COLO668 (cell line): Measurements from ENCODE around the gene DIABLO.
"Not testable (repeated sequence)": the region's sequence is repeated elsewhere in the genome, so short reads cannot be mapped to it uniquely, and the experiment has no call there.

Experiments
- DNase-seq: peaks from one replicate; lab custom pipeline; 2025; ENCODE audit not compliant: unreplicated experiment; lab: John Stamatoyannopoulos, UW

DIABLO gene

DNA sequence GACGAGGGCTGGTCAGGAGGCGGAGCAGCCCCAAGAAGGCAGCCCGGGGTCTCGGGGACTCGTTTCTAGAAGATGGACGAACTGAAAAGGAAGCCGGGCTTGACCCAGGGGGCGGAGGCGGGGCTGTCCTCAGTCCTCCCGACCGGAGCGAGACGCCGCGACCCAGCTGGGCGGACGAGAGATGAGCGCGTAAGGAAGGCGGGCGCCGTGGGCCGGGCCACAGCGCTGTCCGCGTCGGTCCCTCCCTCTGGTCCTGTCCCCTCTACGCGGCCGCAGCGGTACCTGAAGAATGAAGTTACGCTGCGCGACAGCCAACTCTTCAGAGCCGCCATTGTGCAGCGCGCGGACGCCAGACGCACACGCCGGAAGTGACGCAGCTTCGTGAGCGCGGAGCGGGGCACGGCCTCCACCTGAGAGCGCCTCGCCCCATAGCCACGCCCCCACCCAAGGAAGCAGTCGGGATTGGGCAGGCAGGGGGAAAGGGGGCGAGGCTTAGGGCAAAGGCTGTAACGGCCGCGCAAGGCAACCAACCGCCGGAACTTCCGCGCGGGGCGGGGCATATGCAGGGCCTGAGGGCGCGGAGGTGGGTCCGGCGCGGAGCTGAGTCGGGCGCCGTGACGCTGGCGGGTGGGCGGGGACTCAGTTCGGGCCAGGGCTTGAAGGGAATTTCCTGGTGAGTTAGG, at the start of gene DIABLO:
DIABLO (minus strand) TSS at position 370 of the 683 bp plus-strand sequence; CDS start at position 332, 38 bp downstream.
- peak; percentile 100 for DNase-seq

- DNase-seq: no peak
Observed at GRCh38 chr12:122275459-122275858, 49.6 kb upstream of the DIABLO start.

DNA sequence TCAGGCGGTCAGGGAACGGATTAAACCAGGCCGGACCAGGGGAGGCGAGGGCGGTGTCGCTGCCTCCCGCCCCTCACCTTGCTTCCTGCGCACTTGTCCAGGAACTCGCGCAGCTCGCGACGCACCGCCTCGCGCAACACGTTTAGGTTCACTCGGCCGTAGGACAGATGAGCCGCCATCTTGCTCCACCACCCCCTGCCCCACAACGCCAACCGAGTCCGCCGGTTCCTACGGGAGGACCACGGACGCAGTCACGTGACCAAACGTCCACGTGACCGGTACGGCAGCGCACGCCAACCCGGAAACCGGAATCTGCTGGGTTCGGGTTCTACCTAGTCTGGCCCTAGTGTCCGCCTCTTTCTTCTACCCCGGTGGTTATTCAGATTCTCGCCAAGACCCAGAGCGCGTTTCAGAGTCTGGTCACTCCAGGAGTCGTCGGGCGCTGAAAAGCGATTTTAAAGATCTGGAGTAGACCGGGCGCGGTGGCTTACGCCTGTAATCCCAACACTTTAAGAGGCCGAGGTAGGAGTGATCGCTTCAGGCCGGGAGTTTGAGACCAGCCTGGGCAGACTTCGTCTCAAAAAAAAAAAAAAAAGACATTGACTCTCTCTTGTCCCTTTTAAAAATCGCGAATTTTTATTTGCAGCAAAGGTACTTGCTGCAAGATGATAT, 40.5 kb upstream of the DIABLO start, which contains the start of gene VPS33A:
VPS33A (minus strand) TSS at position 265 of the 672 bp plus-strand sequence; CDS start at position 179, 86 bp downstream.
- DNase-seq: peak; percentile 99

DNA sequence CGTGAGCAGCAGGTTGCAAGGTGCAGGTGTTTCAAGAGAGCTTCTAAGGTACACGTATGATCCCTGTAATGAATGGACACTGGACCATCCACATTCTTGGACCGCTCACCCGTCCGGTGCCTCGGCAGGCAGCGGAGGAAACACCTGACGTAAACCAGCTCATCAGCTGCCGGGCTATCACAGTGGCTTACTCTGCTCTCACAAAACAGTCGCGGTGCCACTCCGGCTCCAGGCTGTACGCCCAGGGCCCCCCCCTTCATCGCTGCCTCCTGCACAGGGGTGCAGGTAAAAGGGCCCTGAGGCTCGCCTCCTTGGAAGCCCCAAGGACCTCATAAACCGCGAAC, 40.0 kb upstream of the DIABLO start:
- peak; percentile 62 for DNase-seq

DNA sequence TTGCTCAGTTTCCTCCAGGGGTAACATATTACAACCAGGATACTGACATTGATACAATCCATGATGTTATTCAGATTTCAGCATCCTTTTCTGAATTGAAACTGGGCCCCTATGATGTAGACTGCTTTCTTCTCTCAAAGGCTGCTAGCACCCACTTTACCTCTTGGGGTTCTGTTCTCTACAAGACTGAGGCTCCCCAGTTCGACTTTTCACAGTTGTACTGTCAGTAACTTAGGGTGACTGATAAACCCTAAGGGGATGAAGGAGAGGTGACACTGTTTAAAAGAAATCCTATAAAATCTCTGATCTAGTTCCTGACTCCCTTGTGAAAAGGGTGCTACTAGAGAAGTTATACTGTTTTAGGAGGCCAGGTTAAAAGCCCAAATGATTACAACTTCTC, 39.6 kb upstream of the DIABLO start:
- no peak for DNase-seq

GRCh38 chr12:122260735-122261134, 34.9 kb upstream of the DIABLO start:
- DNase-seq: not testable (repeated sequence)

DNA sequence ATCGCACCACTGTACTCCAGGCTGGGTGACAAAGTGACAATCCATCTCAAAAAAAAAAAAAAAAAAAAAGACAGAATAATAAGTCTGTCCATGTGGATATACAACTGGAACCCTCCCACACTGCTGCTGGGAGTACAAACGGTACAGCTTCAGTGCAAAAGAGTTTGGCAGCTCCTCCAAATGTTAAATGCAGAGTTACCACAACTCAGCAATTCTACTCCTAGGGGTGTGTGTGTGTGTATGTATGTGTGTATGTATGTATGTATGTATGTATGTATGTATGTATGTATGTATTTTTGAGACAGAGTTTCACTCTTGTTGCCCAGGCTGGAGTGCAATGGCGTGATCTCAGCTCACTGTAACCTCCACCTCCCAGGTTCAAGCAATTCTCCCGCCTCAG, 33.1 kb upstream of the DIABLO start:
- DNase-seq: not testable (repeated sequence)

GRCh38 chr12:122258462-122258861, 32.6 kb upstream of the DIABLO start:
- not testable (repeated sequence) for DNase-seq

DNA sequence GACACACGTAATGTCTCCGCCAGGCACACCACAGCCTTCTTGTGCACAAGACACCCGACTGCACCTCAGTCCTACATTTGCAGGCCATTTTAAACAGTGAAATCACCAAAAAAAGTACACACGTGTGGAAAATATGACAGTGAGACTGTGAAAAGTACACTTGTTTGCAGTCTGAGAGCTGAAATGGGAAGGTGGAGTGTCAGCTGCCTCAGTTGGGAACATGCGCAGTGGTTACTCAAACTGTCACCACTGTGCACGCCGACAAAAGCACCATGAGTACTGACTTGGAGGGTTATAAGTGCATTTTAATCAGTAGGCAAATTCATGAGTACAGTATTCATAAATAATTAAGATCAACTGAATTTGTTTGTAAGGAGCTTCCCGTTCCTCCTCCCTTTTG, 24.7 kb upstream of the DIABLO start:
- DNase-seq: no peak

DNA sequence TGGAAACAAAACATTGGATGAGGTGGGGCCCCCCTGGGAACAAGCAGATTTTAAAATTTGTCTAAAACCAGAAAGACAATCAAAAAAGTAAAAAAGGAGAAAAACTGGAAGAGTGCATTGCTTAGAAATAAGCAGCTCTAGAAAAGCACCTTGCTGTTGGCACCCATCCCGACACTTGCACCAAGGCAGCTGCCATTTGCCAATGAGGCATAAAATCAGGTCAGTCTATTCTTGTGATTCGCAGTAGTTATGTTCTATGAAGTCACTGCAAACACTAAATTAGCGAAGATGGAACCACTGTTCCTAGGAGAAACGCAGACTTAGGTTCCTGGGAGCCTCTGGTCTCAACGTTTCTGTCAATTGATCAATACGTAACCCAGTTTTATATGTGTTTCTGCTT, 24.2 kb upstream of the DIABLO start:
- DNase-seq: no peak

- DNase-seq: no peak
Observed at GRCh38 chr12:122245553-122245952, 19.7 kb upstream of the DIABLO start.

GRCh38 chr12:122244565-122245371, 18.9 kb upstream of the DIABLO start:
- no peak for DNase-seq

GRCh38 chr12:122243965-122244364, 18.1 kb upstream of the DIABLO start:
- no peak for DNase-seq

- DNase-seq: peak; percentile 25
Observed at GRCh38 chr12:122238861-122239260, 13.0 kb upstream of the DIABLO start.

DNA sequence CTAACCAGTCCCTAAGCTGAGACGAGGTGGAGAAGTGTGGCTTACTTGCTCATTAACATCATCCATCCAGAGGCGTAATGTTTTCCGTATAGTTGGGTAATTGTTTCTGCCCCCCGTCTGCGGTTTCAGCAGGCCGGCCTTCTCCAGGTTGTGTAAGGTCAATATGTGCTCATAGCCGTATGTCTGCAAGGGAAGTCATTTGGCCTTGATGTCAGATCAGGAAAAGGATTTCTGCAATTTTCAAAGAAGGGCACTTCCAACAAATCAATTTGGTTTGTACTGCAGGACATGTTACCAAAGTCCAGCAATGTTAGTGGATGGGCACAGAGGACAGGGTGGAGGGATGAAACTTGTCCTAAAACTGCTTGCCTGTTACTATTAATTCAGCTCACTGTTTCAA, 9.9 kb upstream of the DIABLO start:
- no peak for DNase-seq

GRCh38 chr12:122232691-122233090, 6.8 kb upstream of the DIABLO start:
- DNase-seq: no peak

DNA sequence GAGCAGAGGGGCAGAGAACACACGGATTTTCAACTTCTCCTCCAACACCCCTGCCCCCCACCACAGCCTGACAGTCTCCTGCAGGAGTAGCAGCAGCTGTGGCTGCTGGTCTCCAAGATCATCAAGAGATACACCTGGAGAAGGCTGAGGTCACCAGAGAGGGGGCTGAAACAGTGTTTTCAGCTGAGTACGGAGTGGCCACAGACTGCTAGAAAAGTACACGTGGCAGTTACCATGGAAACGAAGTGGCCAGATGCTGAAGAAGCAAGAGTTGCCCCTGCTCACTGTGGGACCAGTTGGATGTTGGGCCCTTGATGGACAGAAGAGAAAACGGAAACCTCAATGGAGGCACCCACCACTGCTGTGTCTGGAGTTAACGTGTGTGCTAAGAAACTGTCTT, 4.9 kb upstream of the DIABLO start:
- no peak for DNase-seq

- DNase-seq: no peak
Observed at GRCh38 chr12:122228092-122228491, 2.2 kb upstream of the DIABLO start.

DNA sequence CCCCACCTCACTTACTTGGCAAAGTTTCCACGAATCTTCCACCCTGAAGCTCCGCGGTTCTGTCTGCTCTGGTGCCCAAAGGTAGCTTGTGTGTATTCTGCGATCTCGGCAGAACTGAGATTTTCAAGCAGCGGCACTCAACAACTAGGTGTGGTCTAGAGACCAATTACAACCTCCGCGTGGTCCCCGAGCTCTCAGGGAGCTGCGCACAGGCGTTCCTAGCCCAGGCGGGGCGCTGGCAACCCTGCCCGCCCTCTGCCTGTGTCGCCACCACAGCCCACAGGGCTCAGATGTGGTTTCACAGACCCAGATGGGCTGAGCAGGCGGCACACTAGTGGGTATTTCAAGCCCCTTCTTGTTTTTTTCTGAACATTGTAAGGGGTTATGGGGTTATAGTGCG, 1.5 kb upstream of the DIABLO start:
- DNase-seq: no peak

- DNase-seq: peak; percentile 59
Observed at GRCh38 chr12:122226366-122227125, 694 bp upstream of the DIABLO start.

DNA sequence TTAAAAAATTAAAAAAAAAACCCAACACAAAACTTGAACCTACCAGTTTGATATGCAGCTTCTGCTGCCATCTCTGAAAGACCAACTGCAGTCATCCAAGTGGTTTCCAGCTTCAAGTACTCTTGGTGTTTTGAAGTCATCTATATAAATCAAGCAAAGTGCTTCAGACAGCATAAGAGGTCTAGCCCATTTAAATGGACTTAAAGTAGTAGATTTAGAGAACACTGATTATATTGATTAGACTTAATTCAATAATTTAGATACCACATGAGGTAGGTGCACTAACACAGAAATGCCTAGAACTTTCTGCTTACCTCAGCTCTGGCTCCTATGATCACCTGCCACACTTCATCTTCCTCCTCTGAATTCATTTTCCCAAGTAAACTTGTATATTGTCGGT, 9.4 kb downstream of the DIABLO start:
- no peak for DNase-seq
